HG03039 (cell line): ENCODE measurements around the gene IZUMO4.

Experiments
- ATAC-seq: cut with Tn5 transposase; IDR thresholded peaks from one replicate; pipeline ENCODE4 v1.9.1; 2021; ENCODE audit warnings: mild to moderate bottlenecking, moderate library complexity; ENCODE audit not compliant: unreplicated experiment

IZUMO4 gene

DNA sequence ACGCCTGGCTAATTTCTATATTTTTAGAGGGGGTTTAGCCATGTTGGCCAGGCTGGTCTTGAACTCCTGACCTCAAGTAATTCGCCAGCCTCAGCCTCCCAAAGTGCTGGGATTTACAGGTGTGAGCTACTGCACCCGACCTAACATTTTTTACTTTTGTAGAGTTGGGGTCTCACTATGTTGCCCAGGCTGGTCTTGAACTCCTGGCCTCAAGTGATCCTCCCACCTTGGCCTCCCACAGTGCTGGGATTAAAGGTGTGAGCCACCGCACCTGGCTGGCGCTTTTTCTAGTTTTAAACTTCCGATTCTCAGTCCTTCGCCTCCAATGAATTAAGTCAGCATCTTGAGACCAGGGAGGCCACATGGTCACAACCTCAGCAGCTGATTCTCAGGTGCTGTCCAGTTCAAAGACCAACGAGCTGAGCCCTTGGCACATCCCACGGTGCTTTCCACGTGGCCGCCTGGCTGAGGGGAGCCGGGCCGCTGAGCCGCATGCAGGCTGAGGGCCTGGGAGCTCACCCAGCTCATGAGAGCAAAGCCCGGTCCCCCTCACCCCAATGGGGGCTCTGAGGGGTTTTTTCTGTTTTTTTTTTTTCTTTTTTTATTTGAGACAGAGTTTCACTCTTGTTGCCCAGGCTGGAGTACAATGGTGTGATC is 45.6 kb downstream of the IZUMO4 start:
- no peak for ATAC-seq

DNA sequence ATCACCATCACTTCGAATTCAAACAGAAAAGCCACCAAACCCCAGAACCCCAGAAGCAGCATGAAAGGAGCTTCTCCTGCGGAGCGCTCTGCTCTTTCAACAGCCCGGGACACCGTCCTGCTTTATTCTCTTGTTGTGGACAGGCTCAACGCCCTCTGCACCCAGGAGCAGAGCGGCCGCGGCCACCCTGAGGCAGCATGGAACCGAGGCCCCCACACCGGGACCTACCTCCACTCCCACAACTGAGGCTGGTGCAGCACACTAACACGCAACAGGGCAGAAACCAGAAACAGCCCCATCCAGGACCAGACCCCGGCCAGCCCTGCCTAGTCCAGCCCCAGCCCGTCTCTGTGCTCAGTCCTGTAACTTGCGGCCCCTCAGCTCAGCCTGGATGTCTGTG is 47.5 kb downstream of the IZUMO4 start:
- no peak for ATAC-seq

DNA sequence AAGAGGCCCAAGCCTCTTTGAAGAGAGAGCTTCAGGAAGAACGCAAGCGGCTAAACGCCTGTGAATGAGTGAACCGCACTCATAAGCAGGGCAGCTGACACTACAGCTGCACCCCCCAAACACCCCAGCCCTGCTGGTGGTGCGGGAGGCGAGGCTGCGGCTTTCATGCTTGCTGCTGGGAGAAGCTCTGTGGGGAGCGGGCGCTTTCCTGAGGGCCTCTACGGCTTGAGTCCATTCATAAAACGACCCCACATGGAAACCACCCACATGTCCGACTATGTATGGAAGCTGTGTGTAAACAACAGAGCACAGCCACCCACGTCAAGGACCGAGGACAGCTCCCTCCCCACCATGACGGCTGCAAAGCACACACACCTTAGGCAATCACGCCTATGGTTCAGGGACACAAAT is 49.1 kb downstream of the IZUMO4 start:
- ATAC-seq = no peak

DNA sequence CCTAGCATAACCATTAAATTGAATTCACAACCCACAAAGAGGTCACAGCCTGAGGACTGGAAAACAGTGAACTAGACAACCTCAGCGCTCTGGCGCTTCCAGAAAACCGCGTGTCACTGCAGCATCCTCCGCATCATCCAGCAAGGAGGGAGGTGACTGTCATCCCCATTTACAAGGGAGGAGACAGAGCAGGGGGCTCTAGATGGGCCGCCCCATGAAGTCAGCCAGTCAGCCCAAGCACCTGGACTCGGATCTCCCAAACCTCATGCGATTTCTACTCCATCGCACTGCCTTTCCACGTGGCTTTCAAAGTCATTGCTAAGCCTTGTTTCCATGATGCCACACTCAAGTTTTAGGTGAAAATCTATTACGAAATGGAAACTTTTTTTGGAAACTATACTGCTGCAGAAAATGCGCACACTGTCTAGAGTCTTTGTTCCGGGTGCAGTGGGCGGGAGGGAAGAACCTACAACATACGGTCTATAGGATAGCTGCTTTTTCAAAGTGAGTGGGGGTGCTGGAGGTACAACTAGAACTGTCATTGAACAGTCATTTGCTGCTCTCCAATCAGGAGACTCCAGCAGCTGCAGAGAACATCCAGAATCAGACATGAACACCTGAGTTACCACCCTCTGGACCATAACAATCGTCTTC is 51.9 kb downstream of the IZUMO4 start:
- no peak for ATAC-seq
